HG03575 (cell line): ENCODE results near the gene HNRNPH3.
A peak's percentile ranks its signal among the peaks of the same experiment; 100 is the strongest.
"Not testable (repeated sequence)": the region's sequence is repeated elsewhere in the genome, so short reads cannot be mapped to it uniquely, and the experiment has no call there.

ENCODE experiments used
- ATAC-seq: cut with Tn5 transposase; IDR thresholded peaks from one replicate; pipeline ENCODE4 v1.9.1; 2021; ENCODE audit not compliant: unreplicated experiment, insufficient number of reproducible peaks, low FRiP score; ENCODE audit errors: extremely low read depth

Gene HNRNPH3

GRCh38 chr10:68331455-68332258, at the start of gene HNRNPH3:
Gene HNRNPH3, plus strand, starts transcription at chr10:68332064. Its CDS starts 5,158 bp downstream, at chr10:68337222.
- ATAC-seq: peak; percentile 73

GRCh38 chr10:68284062-68285001, 47.5 kb upstream of the HNRNPH3 start:
- ATAC-seq: no peak

- no peak for ATAC-seq
Observed at GRCh38 chr10:68288717-68289116, 43.1 kb upstream of the HNRNPH3 start.

- ATAC-seq: no peak
Observed at GRCh38 chr10:68290736-68291135, 41.1 kb upstream of the HNRNPH3 start.

GRCh38 chr10:68296843-68297663, 34.8 kb upstream of the HNRNPH3 start:
- no peak for ATAC-seq

- no peak for ATAC-seq
Observed at GRCh38 chr10:68301301-68301700, 30.6 kb upstream of the HNRNPH3 start.

- no peak for ATAC-seq
Observed at GRCh38 chr10:68301790-68302502, 29.9 kb upstream of the HNRNPH3 start.

- ATAC-seq: no peak
Observed at GRCh38 chr10:68302503-68302823, 29.4 kb upstream of the HNRNPH3 start.

GRCh38 chr10:68302871-68303270, 29.0 kb upstream of the HNRNPH3 start:
- no peak for ATAC-seq

- ATAC-seq: no peak
Observed at GRCh38 chr10:68303849-68304412, 27.9 kb upstream of the HNRNPH3 start.

- no peak for ATAC-seq
Observed at GRCh38 chr10:68305854-68306253, 26.0 kb upstream of the HNRNPH3 start.

- ATAC-seq: no peak
Observed at GRCh38 chr10:68310531-68310930, 21.3 kb upstream of the HNRNPH3 start.

- ATAC-seq: not testable (repeated sequence)
Observed at GRCh38 chr10:68314930-68315329, 16.9 kb upstream of the HNRNPH3 start.

GRCh38 chr10:68315582-68315981, 16.3 kb upstream of the HNRNPH3 start:
- no peak for ATAC-seq

- ATAC-seq: no peak
Observed at GRCh38 chr10:68318331-68319059, 13.4 kb upstream of the HNRNPH3 start.

GRCh38 chr10:68324396-68324795, 7.5 kb upstream of the HNRNPH3 start:
- not testable (repeated sequence) for ATAC-seq

GRCh38 chr10:68327889-68328786, 3.7 kb upstream of the HNRNPH3 start:
- no peak for ATAC-seq
